Large intestine (tissue), 3 donors: ENCODE data around the gene NUB1. TPM values are rescaled to one million over a fixed set of nuclear protein-coding genes. Genes with fewer than 3 reads are reported as not detected.

Experiments used
- DNase-seq, 2 donors: peaks; one replicate each; pipeline versions ENCODE4 v3.0.0 to v3.0.0-alpha.2; 2013
- H3K27ac ChIP-seq: one replicate; pipeline ENCODE4 v1.5.1; 2013; ENCODE audit warnings: low read length
- H3K27me3 ChIP-seq: 2 replicates; pipeline ENCODE4 v1.6.1; 2013; ENCODE audit warnings: low read length; ENCODE audit not compliant: control insufficient read depth, insufficient read depth
- H3K36me3 ChIP-seq: 2 replicates; pipeline ENCODE4 v1.6.1; 2013; ENCODE audit warnings: low read length; ENCODE audit not compliant: control insufficient read depth, insufficient read depth
- H3K4me1 ChIP-seq: one replicate; pipeline ENCODE4 v1.6.1; 2013; ENCODE audit warnings: low read length; ENCODE audit not compliant: control insufficient read depth, insufficient read depth
- H3K4me3 ChIP-seq: one replicate; pipeline ENCODE4 v1.5.1; 2013; ENCODE audit warnings: low read length
- H3K9me3 ChIP-seq: one replicate; pipeline ENCODE4 v1.6.1; 2013; ENCODE audit warnings: mild to moderate bottlenecking, low read depth, low read length, moderate library complexity; ENCODE audit not compliant: control insufficient read depth
- WGBS: methylation state at CpG from one replicate; pipeline ENCODE4 v1.1.5; 2013; ENCODE audit warnings: low lambda C conversion rate; ENCODE audit not compliant: insufficient coverage; 5-methylcytosine and 5-hydroxymethylcytosine counted together
- polyA plus RNA-seq: library from polyadenylated mRNA; unstranded; fragments of 120-200 nt; gene quantifications from one replicate; pipeline ENCODE4 v1.2.1, GENCODE V29; 2013

NUB1 gene
- polyA plus RNA-seq, 1 donor: 52.5 TPM

DNA sequence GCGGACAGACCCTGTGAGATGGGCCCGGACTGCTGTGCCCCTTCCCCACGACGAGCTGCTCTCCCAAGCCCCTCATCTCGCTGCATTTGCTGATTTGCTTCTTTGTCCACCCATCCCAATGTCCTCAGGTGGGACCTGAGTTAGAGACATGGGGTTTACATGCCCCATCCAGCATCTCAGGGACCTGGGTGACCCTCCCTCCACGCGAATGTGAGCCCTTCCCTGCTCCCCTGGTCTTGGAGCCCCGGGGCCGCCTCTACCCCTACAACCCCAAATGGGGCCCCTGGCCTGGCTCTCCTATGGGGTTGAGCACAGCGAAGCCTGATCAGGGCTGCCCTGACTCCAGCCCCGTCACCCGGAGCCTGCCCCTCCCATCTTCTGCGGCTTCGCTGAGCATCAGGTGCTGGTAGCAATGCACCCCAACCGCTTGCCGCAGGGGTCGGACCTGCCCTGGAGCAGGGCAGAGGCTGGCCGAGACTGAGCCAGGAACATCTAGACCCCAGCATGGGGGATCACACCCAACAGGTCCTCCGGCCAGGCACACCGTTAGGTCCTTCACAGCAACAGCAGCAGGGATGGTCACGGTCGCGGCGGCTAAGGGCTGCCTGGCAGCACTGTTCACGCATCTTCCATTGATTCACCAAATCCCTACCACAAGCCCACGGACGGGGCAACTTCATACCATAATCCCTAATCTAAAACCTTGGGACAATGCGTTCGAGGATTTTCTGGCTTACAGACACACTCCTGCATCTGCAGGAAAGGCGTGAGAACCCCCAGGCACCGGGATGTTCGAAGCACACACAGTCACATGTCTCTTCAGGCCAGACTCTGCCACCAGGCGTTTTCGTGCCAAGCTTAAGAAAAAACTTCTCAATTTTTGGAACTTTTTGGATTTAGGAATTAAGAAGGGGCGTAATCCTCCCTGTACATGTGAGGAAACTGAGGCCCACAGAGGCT is 52.7 kb downstream of the NUB1 start:
- Histone ChIP-seq H3K27ac (no peak overlapping the region), H3K9me3 (peaks cover 13% of the 10 kb centered on the region), H3K36me3 (no peaks in the 10 kb centered on the region), H3K4me3 (no peak overlapping the region), H3K27me3 (no peaks in the 10 kb centered on the region), H3K4me1 (no peaks in the 10 kb centered on the region)
- DNase-seq: no peak
- WGBS: no CpG with 5 or more reads among the region's 35 CpGs

DNA sequence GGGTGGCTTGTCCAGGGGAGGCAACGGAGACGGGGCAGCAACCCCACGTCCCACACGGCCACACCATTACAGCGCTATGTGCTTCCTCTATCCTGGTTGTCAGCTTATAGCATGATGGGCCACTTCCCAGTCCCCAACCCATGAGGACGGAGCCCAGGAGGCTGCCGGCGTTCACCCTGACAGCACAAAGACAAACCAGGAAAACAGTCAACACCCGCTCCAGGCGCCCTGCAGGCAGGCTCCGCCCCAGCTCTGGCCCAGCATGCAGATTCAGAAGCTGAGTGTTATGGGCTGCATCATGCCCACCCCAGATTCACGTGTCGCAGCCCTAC is 53.4 kb downstream of the NUB1 start:
- WGBS: no CpG with 5 or more reads among the region's 13 CpGs
- no peaks in the 10 kb centered on the region for H3K27me3 ChIP-seq
- H3K27ac ChIP-seq: no peak overlapping the region
- H3K4me1 ChIP-seq: no peaks in the 10 kb centered on the region
- no peak for DNase-seq
- no peaks in the 10 kb centered on the region for H3K36me3 ChIP-seq
- peaks cover 13% of the 10 kb centered on the region for H3K9me3 ChIP-seq
- H3K4me3 ChIP-seq: no peak overlapping the region

DNA sequence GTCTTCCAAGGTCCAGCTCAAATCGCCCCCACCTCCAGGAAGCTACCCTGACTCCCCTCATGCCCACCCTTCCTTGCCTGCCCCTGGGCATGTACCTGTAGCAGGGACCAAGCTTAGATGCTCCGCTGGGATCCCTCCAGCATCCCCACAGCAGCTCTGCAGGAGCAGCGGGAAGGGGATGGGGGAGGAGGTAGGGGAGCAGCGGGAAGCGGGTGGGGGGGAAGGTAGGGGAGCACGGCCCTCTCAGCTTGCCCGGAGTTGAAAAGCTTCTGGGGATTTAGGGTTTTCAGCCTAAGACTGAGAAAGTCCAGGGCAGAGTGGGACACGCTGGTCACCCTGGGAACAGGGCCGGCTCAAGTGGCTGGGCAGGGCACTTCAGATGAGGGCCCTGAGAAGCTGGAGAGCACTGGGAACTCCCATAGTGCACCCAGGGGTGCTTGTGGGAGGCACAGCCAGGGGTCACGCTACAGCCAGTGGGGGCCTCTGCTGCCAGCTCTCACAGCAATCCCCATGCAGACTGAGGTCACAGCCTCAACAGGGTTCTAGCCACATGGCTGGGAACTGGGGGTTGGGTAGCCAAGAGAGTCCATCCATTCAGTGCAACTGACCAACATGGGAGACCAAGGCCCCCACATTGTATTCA is 54.8 kb downstream of the NUB1 start:
- peaks cover 13% of the 10 kb centered on the region for H3K9me3 ChIP-seq
- no peaks in the 10 kb centered on the region for H3K27me3 ChIP-seq
- H3K36me3 ChIP-seq: no peaks in the 10 kb centered on the region
- no peaks in the 10 kb centered on the region for H3K4me1 ChIP-seq
- no CpG with 5 or more reads among the region's 10 CpGs for WGBS
- no peak overlapping the region for H3K4me3 ChIP-seq
- no peak for DNase-seq
- H3K27ac ChIP-seq: no peak overlapping the region

DNA sequence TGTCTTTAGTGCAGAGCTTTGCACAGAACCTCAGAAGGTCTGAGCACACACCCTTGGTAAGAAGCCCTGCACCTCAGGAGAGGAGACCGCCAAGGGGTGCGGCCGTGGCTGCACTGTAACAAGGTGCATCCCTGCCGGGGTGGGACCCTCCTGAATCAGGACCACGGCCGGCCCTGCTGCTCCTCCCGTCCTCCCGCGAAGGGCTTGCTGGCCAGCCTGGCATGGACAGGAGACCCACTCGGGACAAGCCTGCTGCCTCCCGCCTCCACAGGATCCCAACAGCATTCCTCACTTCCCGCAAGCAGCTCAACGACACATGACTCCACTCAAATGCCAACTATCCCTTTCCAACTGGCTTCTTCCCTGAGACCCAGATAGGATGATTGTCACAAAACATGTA is 55.4 kb downstream of the NUB1 start:
- no peaks in the 10 kb centered on the region for H3K27me3 ChIP-seq
- no peak overlapping the region for H3K27ac ChIP-seq
- no peaks in the 10 kb centered on the region for H3K36me3 ChIP-seq
- WGBS: no CpG with 5 or more reads among the region's 13 CpGs
- DNase-seq: no peak
- no peaks in the 10 kb centered on the region for H3K4me1 ChIP-seq
- no peak overlapping the region for H3K4me3 ChIP-seq
- H3K9me3 ChIP-seq: peaks cover 13% of the 10 kb centered on the region

DNA sequence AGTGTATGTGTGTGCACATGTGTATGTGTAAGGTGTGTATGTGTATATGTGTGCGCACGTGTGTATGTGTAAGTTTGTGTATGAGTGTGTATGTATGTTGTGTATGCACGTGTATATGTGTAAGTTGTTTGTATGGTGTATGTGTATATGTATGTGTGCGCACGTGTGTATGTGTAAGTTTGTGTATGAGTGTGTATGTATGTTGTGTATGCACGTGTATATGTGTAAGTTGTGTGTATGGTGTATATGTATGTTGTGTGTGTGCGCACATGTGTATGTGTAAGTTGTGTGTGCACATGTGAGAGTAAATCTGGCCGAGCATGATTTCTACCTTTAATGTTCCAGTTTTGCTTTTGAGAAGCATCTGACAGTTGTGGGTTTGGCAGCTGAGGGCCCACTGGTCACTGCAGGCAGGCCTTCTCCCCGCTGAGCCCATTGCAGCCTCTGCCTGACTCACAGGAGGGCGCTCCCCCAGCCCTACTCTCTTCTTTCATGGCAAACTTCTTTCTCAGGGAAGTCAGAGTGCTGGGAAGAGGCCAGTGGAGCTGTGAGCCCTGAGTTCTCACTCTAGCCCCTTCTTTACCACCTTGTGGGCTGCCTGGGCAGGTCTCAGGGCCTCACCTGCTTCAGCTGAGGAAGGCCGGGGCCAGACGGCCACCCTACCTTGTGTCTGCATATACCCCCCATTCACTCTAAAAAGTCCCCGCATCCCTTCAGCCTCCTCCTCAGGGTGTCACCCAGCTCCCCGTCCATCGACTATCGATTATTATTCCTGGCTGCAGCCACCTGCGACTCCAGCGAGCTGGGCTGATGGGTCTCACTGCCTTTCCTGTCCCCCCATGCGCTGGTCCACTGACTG is 57.1 kb downstream of the NUB1 start:
- no peak overlapping the region for H3K4me3 ChIP-seq
- peaks cover 13% of the 10 kb centered on the region for H3K9me3 ChIP-seq
- H3K4me1 ChIP-seq: peaks cover 3% of the 10 kb centered on the region
- DNase-seq: no peak
- H3K36me3 ChIP-seq: no peaks in the 10 kb centered on the region
- WGBS: 100% methylated on average over 2 of the region's 19 CpGs
- no peak overlapping the region for H3K27ac ChIP-seq
- H3K27me3 ChIP-seq: no peaks in the 10 kb centered on the region

DNA sequence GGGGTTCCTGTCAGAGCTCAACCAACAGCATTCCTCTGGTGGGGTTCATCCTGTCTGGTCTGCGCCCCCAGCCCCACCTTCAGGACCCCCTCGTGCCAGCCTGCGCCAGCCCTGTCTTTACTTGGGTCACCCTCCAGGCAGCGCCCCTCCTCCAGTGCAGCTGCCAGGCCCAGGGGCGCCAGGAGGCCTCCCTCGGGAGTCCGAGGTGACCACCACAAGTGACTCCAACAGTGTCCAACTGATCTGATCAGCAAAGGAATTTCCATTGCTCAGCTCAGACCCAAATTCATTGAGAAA is 57.6 kb downstream of the NUB1 start:
- no peak overlapping the region for H3K4me3 ChIP-seq
- peaks cover 11% of the 10 kb centered on the region for H3K9me3 ChIP-seq
- H3K36me3 ChIP-seq: no peaks in the 10 kb centered on the region
- no peak overlapping the region for H3K27ac ChIP-seq
- no peak for DNase-seq
- H3K4me1 ChIP-seq: peaks cover 8% of the 10 kb centered on the region
- H3K27me3 ChIP-seq: no peaks in the 10 kb centered on the region
- no CpG with 5 or more reads among the region's 7 CpGs for WGBS

DNA sequence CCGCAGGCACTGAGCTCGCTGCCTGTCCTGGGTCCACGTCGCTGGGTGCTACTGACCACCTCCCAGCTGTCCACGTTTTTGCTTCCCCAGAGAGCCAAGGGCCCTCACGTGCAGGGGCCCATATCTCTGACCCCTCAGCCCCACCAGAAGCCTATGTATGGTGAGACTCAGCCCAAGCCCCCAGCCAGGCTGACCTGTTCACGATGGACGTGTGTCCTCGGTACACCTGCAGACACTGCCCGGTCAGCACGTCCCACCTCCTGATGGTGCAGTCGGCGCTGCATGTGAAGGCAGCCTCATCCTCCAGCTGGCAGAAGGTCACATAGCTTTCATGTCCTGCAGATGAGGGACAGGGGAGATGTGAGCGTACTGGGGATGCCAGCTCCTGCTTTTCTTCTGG is 58.3 kb downstream of the NUB1 start:
- H3K36me3 ChIP-seq: no peaks in the 10 kb centered on the region
- WGBS: 100% methylated on average over 1 of the region's 14 CpGs
- H3K4me3 ChIP-seq: no peak overlapping the region
- H3K4me1 ChIP-seq: peaks cover 11% of the 10 kb centered on the region
- H3K27ac ChIP-seq: no peak overlapping the region
- peaks cover 10% of the 10 kb centered on the region for H3K9me3 ChIP-seq
- H3K27me3 ChIP-seq: no peaks in the 10 kb centered on the region
- no peak for DNase-seq

DNA sequence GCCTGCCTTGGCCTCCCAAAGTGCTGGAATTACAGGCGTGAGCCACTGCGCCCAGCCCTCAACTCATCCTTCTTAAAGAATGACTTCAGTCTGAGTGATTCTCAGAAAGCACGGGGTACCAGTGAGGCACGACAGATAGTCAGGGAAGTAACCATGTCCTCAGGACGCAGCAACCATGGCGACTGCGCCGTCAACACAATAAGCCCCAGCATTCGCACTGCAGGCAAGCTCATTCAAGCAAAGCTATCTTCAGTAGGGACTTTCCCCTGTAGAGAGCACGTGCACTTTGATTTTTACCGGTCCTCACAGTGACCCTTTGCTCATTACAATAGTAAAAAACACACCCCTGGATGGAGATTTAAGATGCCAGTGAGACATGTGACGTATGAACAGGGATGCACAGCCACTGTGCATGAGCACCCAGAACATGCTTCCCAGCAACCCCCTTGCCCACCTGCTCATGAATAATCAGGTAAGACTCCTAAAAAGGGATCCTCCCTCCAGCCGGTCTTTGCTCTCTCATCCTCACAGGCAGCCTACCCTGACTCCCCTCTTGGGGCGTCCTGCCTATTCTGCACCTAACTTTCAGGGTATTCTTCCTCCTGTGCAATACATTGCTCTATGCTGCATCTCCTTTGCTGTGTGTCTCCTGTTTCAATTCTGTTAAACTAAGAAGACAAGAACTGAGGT is 59.2 kb downstream of the NUB1 start:
- no CpG with 5 or more reads among the region's 14 CpGs for WGBS
- Histone ChIP-seq H3K9me3 (peaks cover 10% of the 10 kb centered on the region), H3K36me3 (no peaks in the 10 kb centered on the region), H3K4me1 (peaks cover 14% of the 10 kb centered on the region), H3K27ac (no peak overlapping the region), H3K4me3 (no peak overlapping the region), H3K27me3 (no peaks in the 10 kb centered on the region)
- no peak for DNase-seq

DNA sequence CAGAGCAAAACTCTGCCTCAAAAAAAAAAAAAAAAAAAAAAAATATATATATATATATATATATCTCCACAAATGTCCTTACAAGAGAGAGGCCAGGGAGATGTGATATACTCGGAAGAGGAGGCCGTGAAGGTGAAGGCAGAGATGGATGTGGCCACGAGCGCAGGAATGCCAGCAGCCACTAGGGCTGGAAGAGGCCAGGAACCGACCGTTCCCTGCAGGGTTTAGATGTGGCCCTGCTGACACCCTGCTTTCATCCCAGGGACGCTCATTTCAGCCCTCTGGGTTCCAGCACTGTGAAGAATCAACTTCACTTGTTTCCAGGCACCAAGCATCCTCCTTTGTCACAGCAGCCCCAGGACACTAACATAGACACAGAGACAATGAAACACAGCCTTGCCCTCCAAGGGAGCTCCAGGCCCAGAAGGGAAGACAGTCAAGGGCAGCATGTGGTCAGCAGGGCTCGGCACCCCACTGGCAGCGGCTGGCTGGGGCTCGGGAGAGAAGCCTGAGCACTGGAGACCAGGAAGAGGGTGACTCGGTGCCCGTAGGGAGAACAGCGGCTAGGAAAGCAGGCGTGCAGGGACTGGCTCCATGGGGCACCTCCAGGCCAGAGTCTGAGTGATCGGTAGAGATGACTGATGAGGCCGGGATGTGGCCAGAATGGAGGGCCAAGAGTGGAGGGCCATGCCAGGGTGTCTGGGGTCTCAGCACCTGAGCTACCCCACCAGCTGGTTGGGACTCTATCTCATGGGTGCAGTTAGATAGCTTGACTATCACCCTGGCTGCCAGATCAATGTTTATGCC is 60.6 kb downstream of the NUB1 start:
- no CpG with 5 or more reads among the region's 16 CpGs for WGBS
- Histone ChIP-seq H3K36me3 (no peaks in the 10 kb centered on the region), H3K4me1 (peaks cover 14% of the 10 kb centered on the region), H3K27ac (no peak overlapping the region), H3K9me3 (peaks cover 7% of the 10 kb centered on the region), H3K4me3 (no peak overlapping the region), H3K27me3 (peaks cover 8% of the 10 kb centered on the region)
- DNase-seq: no peak
